HCT116 (cell line): ENCODE measurements around the gene LTO1.

ENCODE experiments used
- ATF3 ChIP-seq: IDR thresholded peaks from 2 replicates; pipeline ENCODE4 v1.6.1; 2012
- CTCF ChIP-seq, 3 experiments: fragments of 200-600 bp in 1 of 3; sonication (generic) in 1 of 3; IDR thresholded peaks in 2 of 3; conservative IDR thresholded peaks in 1 of 3; 2 replicates each; pipeline ENCODE4 v1.5.1; 2012 to 2017; ENCODE audit warnings: low read depth in 2 of 3, low read length in 2 of 3, antibody characterized with exemption in 1 of 3, borderline replicate concordance in 1 of 3, control low read depth in 1 of 3, mild to moderate bottlenecking in 1 of 3, mixed read lengths in 1 of 3, mixed run types in 1 of 3, moderate library complexity in 1 of 3; ENCODE audit not compliant: insufficient read depth in 1 of 3
- EZH2 ChIP-seq: fragments of 200-600 bp; sonication (generic); IDR thresholded peaks from 2 replicates; pipeline ENCODE4 v1.6.1; 2017; ENCODE audit warnings: antibody characterized with exemption, mixed run types
- FOSL1 ChIP-seq: IDR thresholded peaks from 2 replicates; pipeline ENCODE4 v1.6.1; 2012; ENCODE audit warnings: low read depth
- JUND ChIP-seq: IDR thresholded peaks from 2 replicates; pipeline ENCODE4 v1.6.1; 2012
- MAX ChIP-seq: IDR thresholded peaks from 2 replicates; pipeline ENCODE4 v1.6.1; 2012
- POLR2A ChIP-seq: IDR thresholded peaks from 2 replicates; pipeline ENCODE4 v1.7.0; 2011; ENCODE audit warnings: borderline replicate concordance; ENCODE audit not compliant: insufficient read depth, insufficient read length; ENCODE audit errors: extremely low read depth
- SIN3A ChIP-seq: IDR thresholded peaks from 2 replicates; pipeline ENCODE4 v1.6.1; 2012; ENCODE audit warnings: low read depth
- SP1 ChIP-seq: IDR thresholded peaks from 2 replicates; pipeline ENCODE4 v1.6.1; 2012; ENCODE audit warnings: low read depth
- ZFX ChIP-seq: fragments of 450-650 bp; IDR thresholded peaks from 2 replicates; pipeline ENCODE4 v1.6.1; 2017
- ZNF274 ChIP-seq: fragments of 200-500 bp; sonication (Bioruptor generic); IDR thresholded peaks from 2 replicates; pipeline ENCODE4 v1.6.1; 2014; ENCODE audit warnings: mild to moderate bottlenecking, low read depth, low read length, inconsistent platforms
- TF ChIP-seq, protein P1 (sequence below): IDR thresholded peaks from 2 replicates; pipeline ENCODE4 v1.6.1; 2011; ENCODE audit warnings: mild to moderate bottlenecking, low read length, moderate library complexity; ENCODE audit not compliant: insufficient replicate concordance; ENCODE audit errors: extremely low read depth
- TF ChIP-seq, protein P2 (sequence below): IDR thresholded peaks from 2 replicates; pipeline ENCODE4 v1.6.1; 2012; ENCODE audit warnings: low read depth

- TF ChIP-seq JUND = no peak
- no peak for TF ChIP-seq FOSL1
- no peak for TF ChIP-seq POLR2A
- TF ChIP-seq CTCF (IDR thresholded peaks at IDR 0.05 in 2 of 3, conservative IDR thresholded peaks at IDR 0.05 in 1 of 3; ENCODE audit: borderline replicate concordance in 1 of 3, insufficient read depth in 1 of 3, low read depth in 2 of 3, low read length in 2 of 3) = no peak
- TF ChIP-seq EZH2 = no peak
- TF ChIP-seq ATF3 = no peak
- TF ChIP-seq, protein P1, sequence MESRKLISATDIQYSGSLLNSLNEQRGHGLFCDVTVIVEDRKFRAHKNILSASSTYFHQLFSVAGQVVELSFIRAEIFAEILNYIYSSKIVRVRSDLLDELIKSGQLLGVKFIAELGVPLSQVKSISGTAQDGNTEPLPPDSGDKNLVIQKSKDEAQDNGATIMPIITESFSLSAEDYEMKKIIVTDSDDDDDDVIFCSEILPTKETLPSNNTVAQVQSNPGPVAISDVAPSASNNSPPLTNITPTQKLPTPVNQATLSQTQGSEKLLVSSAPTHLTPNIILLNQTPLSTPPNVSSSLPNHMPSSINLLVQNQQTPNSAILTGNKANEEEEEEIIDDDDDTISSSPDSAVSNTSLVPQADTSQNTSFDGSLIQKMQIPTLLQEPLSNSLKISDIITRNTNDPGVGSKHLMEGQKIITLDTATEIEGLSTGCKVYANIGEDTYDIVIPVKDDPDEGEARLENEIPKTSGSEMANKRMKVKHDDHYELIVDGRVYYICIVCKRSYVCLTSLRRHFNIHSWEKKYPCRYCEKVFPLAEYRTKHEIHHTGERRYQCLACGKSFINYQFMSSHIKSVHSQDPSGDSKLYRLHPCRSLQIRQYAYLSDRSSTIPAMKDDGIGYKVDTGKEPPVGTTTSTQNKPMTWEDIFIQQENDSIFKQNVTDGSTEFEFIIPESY = no peak
- no peak for TF ChIP-seq MAX
- no peak for TF ChIP-seq ZNF274
- TF ChIP-seq SP1 = no peak
- TF ChIP-seq, protein P2, sequence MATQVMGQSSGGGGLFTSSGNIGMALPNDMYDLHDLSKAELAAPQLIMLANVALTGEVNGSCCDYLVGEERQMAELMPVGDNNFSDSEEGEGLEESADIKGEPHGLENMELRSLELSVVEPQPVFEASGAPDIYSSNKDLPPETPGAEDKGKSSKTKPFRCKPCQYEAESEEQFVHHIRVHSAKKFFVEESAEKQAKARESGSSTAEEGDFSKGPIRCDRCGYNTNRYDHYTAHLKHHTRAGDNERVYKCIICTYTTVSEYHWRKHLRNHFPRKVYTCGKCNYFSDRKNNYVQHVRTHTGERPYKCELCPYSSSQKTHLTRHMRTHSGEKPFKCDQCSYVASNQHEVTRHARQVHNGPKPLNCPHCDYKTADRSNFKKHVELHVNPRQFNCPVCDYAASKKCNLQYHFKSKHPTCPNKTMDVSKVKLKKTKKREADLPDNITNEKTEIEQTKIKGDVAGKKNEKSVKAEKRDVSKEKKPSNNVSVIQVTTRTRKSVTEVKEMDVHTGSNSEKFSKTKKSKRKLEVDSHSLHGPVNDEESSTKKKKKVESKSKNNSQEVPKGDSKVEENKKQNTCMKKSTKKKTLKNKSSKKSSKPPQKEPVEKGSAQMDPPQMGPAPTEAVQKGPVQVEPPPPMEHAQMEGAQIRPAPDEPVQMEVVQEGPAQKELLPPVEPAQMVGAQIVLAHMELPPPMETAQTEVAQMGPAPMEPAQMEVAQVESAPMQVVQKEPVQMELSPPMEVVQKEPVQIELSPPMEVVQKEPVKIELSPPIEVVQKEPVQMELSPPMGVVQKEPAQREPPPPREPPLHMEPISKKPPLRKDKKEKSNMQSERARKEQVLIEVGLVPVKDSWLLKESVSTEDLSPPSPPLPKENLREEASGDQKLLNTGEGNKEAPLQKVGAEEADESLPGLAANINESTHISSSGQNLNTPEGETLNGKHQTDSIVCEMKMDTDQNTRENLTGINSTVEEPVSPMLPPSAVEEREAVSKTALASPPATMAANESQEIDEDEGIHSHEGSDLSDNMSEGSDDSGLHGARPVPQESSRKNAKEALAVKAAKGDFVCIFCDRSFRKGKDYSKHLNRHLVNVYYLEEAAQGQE = no peak
- TF ChIP-seq SIN3A = no peak
- no peak for TF ChIP-seq ZFX
Measured at GRCh38 chr11:69649576-69649900, 25.6 kb downstream of the LTO1 start.
